ENCODE results near the gene OR10H1. TPM values are rescaled to one million over a fixed set of nuclear protein-coding genes. Genes with fewer than 3 reads are reported as not detected.
"Not testable (repeated sequence)": the region's sequence is repeated elsewhere in the genome, so short reads cannot be mapped to it uniquely, and the experiment has no call there.

Gene OR10H1
- not detected for polyA plus RNA-seq
- long read RNA-seq, donor 1: 0 reads
- long read RNA-seq, donor 2: 0 reads
- long read RNA-seq, donor 3: 0 reads
- long read RNA-seq, donor 4: 0 reads
- long read RNA-seq, donor 5: 0 reads
- long read RNA-seq, donor 6: 0 reads
- long read RNA-seq, donor 7: 0 reads
- long read RNA-seq, donor 8: 0 reads
- long read RNA-seq, donor 9: 0 reads
- long read RNA-seq, donor 10: 0 reads
- long read RNA-seq, donor 11: 0 reads

GRCh38 chr19:15815306-15815705, at the start of gene OR10H1:
TSS of gene OR10H1 (minus strand) at chr19:15815664. CDS start at chr19:15808037, 7,627 bp downstream.
- Histone ChIP-seq H3K27ac (ENCODE audit: low read length) (no peak within 1 kb of the TSS), H3K36me3 (ENCODE audit: control insufficient read depth, insufficient read depth, low read length) (no peaks in the 10 kb centered on the region), H3K4me3 (ENCODE audit: low read length) (no peak within 1 kb of the TSS), H3K4me1 (ENCODE audit: control insufficient read depth, insufficient read depth, low read length) (no peaks in the 10 kb centered on the region), H3K9me3 (ENCODE audit: control insufficient read depth, low read depth, low read length) (no peaks in the 10 kb centered on the region), H3K27me3 (ENCODE audit: control insufficient read depth, insufficient read depth, low read length) (peaks cover 6% of the 10 kb centered on the region)
- DNase-seq: no peak
- WGBS (ENCODE audit: insufficient coverage, low lambda C conversion rate): no CpG with 5 or more reads among the region's 5 CpGs

GRCh38 chr19:15864824-15865223, 49.4 kb upstream of the OR10H1 start:
- H3K27ac ChIP-seq (ENCODE audit: low read length): no peak overlapping the region
- WGBS (ENCODE audit: insufficient coverage, low lambda C conversion rate): no CpG with 5 or more reads among the region's 5 CpGs
- H3K4me3 ChIP-seq (ENCODE audit: low read length): no peak overlapping the region
- no peak for DNase-seq
- no peaks in the 10 kb centered on the region for H3K4me1 ChIP-seq (ENCODE audit: control insufficient read depth, insufficient read depth, low read length)
- H3K27me3 ChIP-seq (ENCODE audit: control insufficient read depth, insufficient read depth, low read length): peaks cover 7% of the 10 kb centered on the region
- H3K9me3 ChIP-seq (ENCODE audit: control insufficient read depth, low read depth, low read length): no peaks in the 10 kb centered on the region
- H3K36me3 ChIP-seq (ENCODE audit: control insufficient read depth, insufficient read depth, low read length): no peaks in the 10 kb centered on the region

- Histone ChIP-seq H3K4me1 (ENCODE audit: control insufficient read depth, insufficient read depth, low read length) (no peaks in the 10 kb centered on the region), H3K4me3 (ENCODE audit: low read length) (no peak overlapping the region), H3K9me3 (ENCODE audit: control insufficient read depth, low read depth, low read length) (no peaks in the 10 kb centered on the region), H3K36me3 (ENCODE audit: control insufficient read depth, insufficient read depth, low read length) (no peaks in the 10 kb centered on the region), H3K27me3 (ENCODE audit: control insufficient read depth, insufficient read depth, low read length) (peaks cover 7% of the 10 kb centered on the region), H3K27ac (ENCODE audit: low read length) (no peak overlapping the region)
- no peak for DNase-seq
- WGBS (ENCODE audit: insufficient coverage, low lambda C conversion rate): no CpG with 5 or more reads among the region's 8 CpGs
Observed at GRCh38 chr19:15863272-15863671, 47.8 kb upstream of the OR10H1 start.

GRCh38 chr19:15862444-15862843, 47.0 kb upstream of the OR10H1 start:
- Histone ChIP-seq H3K36me3 (ENCODE audit: control insufficient read depth, insufficient read depth, low read length) (no peaks in the 10 kb centered on the region), H3K4me3 (ENCODE audit: low read length) (no peak overlapping the region), H3K27me3 (ENCODE audit: control insufficient read depth, insufficient read depth, low read length) (peaks cover 7% of the 10 kb centered on the region), H3K4me1 (ENCODE audit: control insufficient read depth, insufficient read depth, low read length) (no peaks in the 10 kb centered on the region), H3K9me3 (ENCODE audit: control insufficient read depth, low read depth, low read length) (no peaks in the 10 kb centered on the region), H3K27ac (ENCODE audit: low read length) (no peak overlapping the region)
- no peak for DNase-seq
- WGBS (ENCODE audit: insufficient coverage, low lambda C conversion rate): no CpG with 5 or more reads among the region's 7 CpGs

- Histone ChIP-seq H3K4me1 (ENCODE audit: control insufficient read depth, insufficient read depth, low read length) (no peaks in the 10 kb centered on the region), H3K9me3 (ENCODE audit: control insufficient read depth, low read depth, low read length) (no peaks in the 10 kb centered on the region), H3K27me3 (ENCODE audit: control insufficient read depth, insufficient read depth, low read length) (peaks cover 7% of the 10 kb centered on the region), H3K4me3 (ENCODE audit: low read length) (no peak overlapping the region), H3K36me3 (ENCODE audit: control insufficient read depth, insufficient read depth, low read length) (no peaks in the 10 kb centered on the region), H3K27ac (ENCODE audit: low read length) (no peak overlapping the region)
- WGBS (ENCODE audit: insufficient coverage, low lambda C conversion rate): 80% methylated on average over 2 of the region's 6 CpGs
- DNase-seq: no peak
Observed at GRCh38 chr19:15860522-15860921, 45.1 kb upstream of the OR10H1 start.

- H3K36me3 ChIP-seq (ENCODE audit: control insufficient read depth, insufficient read depth, low read length): no peaks in the 10 kb centered on the region
- no peaks in the 10 kb centered on the region for H3K9me3 ChIP-seq (ENCODE audit: control insufficient read depth, low read depth, low read length)
- no CpG with 5 or more reads among the region's 6 CpGs for WGBS (ENCODE audit: insufficient coverage, low lambda C conversion rate)
- H3K27me3 ChIP-seq (ENCODE audit: control insufficient read depth, insufficient read depth, low read length): peaks cover 7% of the 10 kb centered on the region
- no peak for DNase-seq
- H3K4me1 ChIP-seq (ENCODE audit: control insufficient read depth, insufficient read depth, low read length): no peaks in the 10 kb centered on the region
- no peak overlapping the region for H3K4me3 ChIP-seq (ENCODE audit: low read length)
- H3K27ac ChIP-seq (ENCODE audit: low read length): no peak overlapping the region
Observed at GRCh38 chr19:15859187-15859586, 43.7 kb upstream of the OR10H1 start.

- no CpG with 5 or more reads among the region's 3 CpGs for WGBS (ENCODE audit: insufficient coverage, low lambda C conversion rate)
Observed at GRCh38 chr19:15850385-15850784, 34.9 kb upstream of the OR10H1 start.

GRCh38 chr19:15846923-15847322, 31.5 kb upstream of the OR10H1 start:
- no peak for DNase-seq
- Histone ChIP-seq H3K36me3 (ENCODE audit: control insufficient read depth, insufficient read depth, low read length) (no peaks in the 10 kb centered on the region), H3K4me3 (ENCODE audit: low read length) (no peak overlapping the region), H3K27me3 (ENCODE audit: control insufficient read depth, insufficient read depth, low read length) (peaks cover 2% of the 10 kb centered on the region), H3K9me3 (ENCODE audit: control insufficient read depth, low read depth, low read length) (no peaks in the 10 kb centered on the region), H3K4me1 (ENCODE audit: control insufficient read depth, insufficient read depth, low read length) (no peaks in the 10 kb centered on the region), H3K27ac (ENCODE audit: low read length) (no peak overlapping the region)
- WGBS (ENCODE audit: insufficient coverage, low lambda C conversion rate): no CpG with 5 or more reads among the region's 6 CpGs

More at GRCh38 chr19:15850385-15850784, 34.9 kb upstream of the OR10H1 start:
- no peak for DNase-seq
- no peak overlapping the region for H3K27ac ChIP-seq (ENCODE audit: low read length)
- no peaks in the 10 kb centered on the region for H3K27me3 ChIP-seq (ENCODE audit: control insufficient read depth, insufficient read depth, low read length)
- H3K4me1 ChIP-seq (ENCODE audit: control insufficient read depth, insufficient read depth, low read length): no peaks in the 10 kb centered on the region
- H3K9me3 ChIP-seq (ENCODE audit: control insufficient read depth, low read depth, low read length): no peaks in the 10 kb centered on the region
- no peak overlapping the region for H3K4me3 ChIP-seq (ENCODE audit: low read length)
- no peaks in the 10 kb centered on the region for H3K36me3 ChIP-seq (ENCODE audit: control insufficient read depth, insufficient read depth, low read length)

- not testable (repeated sequence) for H3K27ac ChIP-seq (ENCODE audit: low read length); H3K36me3 ChIP-seq (ENCODE audit: control insufficient read depth, insufficient read depth, low read length); H3K27me3 ChIP-seq (ENCODE audit: control insufficient read depth, insufficient read depth, low read length); DNase-seq; H3K4me3 ChIP-seq (ENCODE audit: low read length); H3K9me3 ChIP-seq (ENCODE audit: control insufficient read depth, low read depth, low read length); H3K4me1 ChIP-seq (ENCODE audit: control insufficient read depth, insufficient read depth, low read length)
- WGBS (ENCODE audit: insufficient coverage, low lambda C conversion rate): no CpG with 5 or more reads among the region's 8 CpGs
Observed at GRCh38 chr19:15843894-15844222, 28.4 kb upstream of the OR10H1 start.

- Histone ChIP-seq H3K27me3 (ENCODE audit: control insufficient read depth, insufficient read depth, low read length) (peaks cover 2% of the 10 kb centered on the region), H3K9me3 (ENCODE audit: control insufficient read depth, low read depth, low read length) (no peaks in the 10 kb centered on the region), H3K4me1 (ENCODE audit: control insufficient read depth, insufficient read depth, low read length) (no peaks in the 10 kb centered on the region), H3K36me3 (ENCODE audit: control insufficient read depth, insufficient read depth, low read length) (no peaks in the 10 kb centered on the region), H3K4me3 (ENCODE audit: low read length) (no peak overlapping the region), H3K27ac (ENCODE audit: low read length) (no peak overlapping the region)
- DNase-seq: no peak
- WGBS (ENCODE audit: insufficient coverage, low lambda C conversion rate): 100% methylated on average over 1 of the region's 5 CpGs
Observed at GRCh38 chr19:15843203-15843893, 27.9 kb upstream of the OR10H1 start.
